ENCODE measurements around the gene MRPL22. TPM values are rescaled to one million over a fixed set of nuclear protein-coding genes. Genes with fewer than 3 reads are reported as not detected.

The MRPL22 gene
- total RNA-seq, 1 experiment from 2014 or later = 94.0 TPM

- no peaks in the 10 kb centered on the region for H3K4me1 ChIP-seq (replicated peaks; ENCODE audit: insufficient read depth)
- CTCF ChIA-PET = interaction anchor here (0.5 kb wide), 1 partner anchor 9 kb away, joined by 5 read pairs; no protein-coding TSS in a partner anchor
- no peak for DNase-seq
- H3K27me3 ChIP-seq (ENCODE audit: insufficient read depth, low read depth) = peaks cover 80% of the 10 kb centered on the region
- POLR2A ChIA-PET (ENCODE audit: unreplicated experiment) = no interaction called here
- no peaks in the 10 kb centered on the region for H3F3A ChIP-seq (ENCODE audit: insufficient read depth, low read depth)
- intact Hi-C loops (cut with micrococcal nuclease; ENCODE audit: unreplicated experiment) = no loop called here
- no TSS peak for BruUV-seq (replicated peaks)
- H2AFZ ChIP-seq = no peak overlapping the region
- H3K4me3 ChIP-seq = no peak overlapping the region
- no peaks in the 10 kb centered on the region for H4K20me1 ChIP-seq (ENCODE audit: insufficient read depth)
- H3K4me2 ChIP-seq = no peak overlapping the region
- no peaks in the 10 kb centered on the region for H3K9me2 ChIP-seq (ENCODE audit: insufficient read depth)
- H3K9me3 ChIP-seq (ENCODE audit: insufficient read depth, low read depth) = no peaks in the 10 kb centered on the region
- TF ChIP-seq CTCF (conservative IDR thresholded peaks at IDR 0.05) (no peak), EZH2 (IDR thresholded peaks at IDR 0.05; ENCODE audit: low read depth) (no peak)
- no peak overlapping the region for H3K27ac ChIP-seq
- H3K36me3 ChIP-seq (ENCODE audit: low read depth) = no peaks in the 10 kb centered on the region
- no peaks in the 10 kb centered on the region for H3K79me2 ChIP-seq (ENCODE audit: low read depth)
Measured at GRCh38 chr5:155015239-155015638, 74.4 kb downstream of the MRPL22 start.

- no TSS peak for BruUV-seq (replicated peaks)
- intact Hi-C loops (cut with micrococcal nuclease; ENCODE audit: unreplicated experiment) = no loop called here
- Histone ChIP-seq H3F3A (ENCODE audit: insufficient read depth, low read depth) (no peaks in the 10 kb centered on the region), H3K27me3 (ENCODE audit: insufficient read depth, low read depth) (peaks cover 95% of the 10 kb centered on the region), H3K27ac (no peak overlapping the region), H3K4me2 (no peak overlapping the region), H3K9me3 (ENCODE audit: insufficient read depth, low read depth) (no peaks in the 10 kb centered on the region), H3K4me1 (replicated peaks; ENCODE audit: insufficient read depth) (no peaks in the 10 kb centered on the region), H3K79me2 (ENCODE audit: low read depth) (no peaks in the 10 kb centered on the region), H2AFZ (no peak overlapping the region), H3K4me3 (no peak overlapping the region), H3K36me3 (ENCODE audit: low read depth) (no peaks in the 10 kb centered on the region), H4K20me1 (ENCODE audit: insufficient read depth) (no peaks in the 10 kb centered on the region), H3K9me2 (ENCODE audit: insufficient read depth) (no peaks in the 10 kb centered on the region)
- TF ChIP-seq CTCF (conservative IDR thresholded peaks at IDR 0.05) (no peak), EZH2 (IDR thresholded peaks at IDR 0.05; ENCODE audit: low read depth) (no peak)
- DNase-seq = no peak
- ChIA-PET CTCF (no interaction called here), POLR2A (ENCODE audit: unreplicated experiment) (no interaction called here)
Measured at GRCh38 chr5:155017610-155018009, 76.7 kb downstream of the MRPL22 start.

Other genes with a start within 250 kb of the MRPL22 start
- gene LARP1, start 185.7 kb upstream of the MRPL22 start, total RNA-seq (2021) = 232 and 290 TPM in 2 replicates
- gene FAXDC2, start 90.5 kb upstream of the MRPL22 start, total RNA-seq (2021) = 0.70 and 0.73 TPM in 2 replicates
- 72.3 and 72.7 TPM in 2 replicates for gene CNOT8, start 82.4 kb upstream of the MRPL22 start, total RNA-seq (2021)
- gene GEMIN5, start 2.9 kb upstream of the MRPL22 start, total RNA-seq (2021) = 17.7 and 18.6 TPM in 2 replicates
- gene KIF4B, start 72.7 kb downstream of the MRPL22 start, total RNA-seq (2021) = 0.13 TPM in 1 of 2 replicates, not detected in the other

All from PC-9 (cell line).